Caco-2 (cell line): ENCODE measurements around the gene CBFA2T2. TPM values are rescaled to one million over a fixed set of nuclear protein-coding genes. Genes with fewer than 3 reads are reported as not detected.
A peak's percentile ranks its signal among the peaks of the same experiment; 100 is the strongest.

ENCODE experiments used
- BruUV-seq: library from RNA; stranded (reverse); fragments of 400-500 nt; replicated peaks from 2 replicates; lab custom pipeline; 2021; lab: Mats Ljungman, UMichigan
- CTCF ChIA-PET: fragments of 300-600 bp; sonication (Branson Sonifier 250); formaldehyde crosslinking; loops from one replicate; lab custom pipeline; 2022; ENCODE audit warnings: antibody characterized with exemption; lab: Charles Lee
- POLR2A ChIA-PET: fragments of 300-600 bp; sonication (Branson Sonifier 250); formaldehyde crosslinking; loops from one replicate; lab custom pipeline; 2022; ENCODE audit warnings: antibody characterized with exemption; lab: Charles Lee
- DNase-seq, 2 experiments: peaks; one replicate each; pipeline versions ENCODE4 v3.0.0 to v3.0.0-alpha.2; 2020 to 2022
- H3K27me3 ChIP-seq: replicated peaks from 2 replicates; pipeline ENCODE4 v1.6.0; 2011; ENCODE audit warnings: low read length; ENCODE audit not compliant: control insufficient read depth, insufficient read depth
- H3K36me3 ChIP-seq: 2 replicates; pipeline ENCODE4 v1.5.1; 2011; ENCODE audit warnings: low read length; ENCODE audit not compliant: control insufficient read depth, insufficient read depth
- H3K4me1 ChIP-seq: fragments of 250-450 bp; sonication (Bioruptor Pico); 2 replicates; pipeline ENCODE4 v1.5.1; 2020; ENCODE audit warnings: mild to moderate bottlenecking
- H3K4me3 ChIP-seq: 2 replicates; pipeline ENCODE4 v1.5.1; 2011; ENCODE audit warnings: low read depth, mild to moderate bottlenecking, control low read depth, low read length
- H3K9me3 ChIP-seq: fragments of 250-450 bp; sonication (Bioruptor Pico); 2 replicates; pipeline ENCODE4 v1.5.1; 2020; ENCODE audit warnings: mild to moderate bottlenecking, moderate library complexity
- H3K27ac Mint-ChIP-seq: one replicate; pipeline ENCODE4 v1.8.0; 2022; ENCODE audit warnings: mixed read lengths; ENCODE audit not compliant: unreplicated experiment
- H3K27me3 Mint-ChIP-seq: one replicate; pipeline ENCODE4 v1.8.0; 2022; ENCODE audit warnings: mixed read lengths; ENCODE audit not compliant: insufficient read depth, unreplicated experiment
- H3K36me3 Mint-ChIP-seq: one replicate; pipeline ENCODE4 v1.8.0; 2022; ENCODE audit warnings: mild to moderate bottlenecking, mixed read lengths; ENCODE audit not compliant: insufficient read depth, unreplicated experiment
- H3K4me1 Mint-ChIP-seq: one replicate; pipeline ENCODE4 v1.8.0; 2022; ENCODE audit warnings: low read depth, mixed read lengths; ENCODE audit not compliant: unreplicated experiment
- H3K4me3 Mint-ChIP-seq: one replicate; pipeline ENCODE4 v1.8.0; 2022; ENCODE audit warnings: mild to moderate bottlenecking, moderate library complexity, mixed read lengths; ENCODE audit not compliant: unreplicated experiment
- H3K9me3 Mint-ChIP-seq: one replicate; pipeline ENCODE4 v1.8.0; 2022; ENCODE audit warnings: mixed read lengths; ENCODE audit not compliant: unreplicated experiment
- CTCF ChIP-seq, 2 experiments: fragments of 200-600 bp in 1 of 2; IDR thresholded peaks; 1 replicate in 1 of 2; 2 replicates in 1 of 2; pipeline versions ENCODE4 v1.5.1 to v1.8.0; 2011 to 2022; ENCODE audit warnings: antibody characterized with exemption in 1 of 2, control low read depth in 1 of 2, inconsistent platforms in 1 of 2, low read depth in 1 of 2, low read length in 1 of 2, mild to moderate bottlenecking in 1 of 2, moderate library complexity in 1 of 2; ENCODE audit not compliant: insufficient read depth in 1 of 2, severe bottlenecking in 1 of 2, unreplicated experiment in 1 of 2
- intact Hi-C: fragments of 100-400 bp; cut with micrococcal nuclease; formaldehyde crosslinking; loops from one replicate; pipeline ENCODE4 v1.10.0; 2022; ENCODE audit not compliant: unreplicated experiment
- total RNA-seq: library from RNA; stranded (reverse); gene quantifications from 2 replicates; pipeline ENCODE4 v1.2.3, GENCODE V29; 2022

CBFA2T2 gene
- total RNA-seq, 1 experiment from 2014 or later = 30.6 TPM

- no peak for TF ChIP-seq CTCF (IDR thresholded peaks at IDR 0.05; ENCODE audit: insufficient read depth in 1 of 2, low read depth in 1 of 2, low read length in 1 of 2, severe bottlenecking in 1 of 2, unreplicated experiment in 1 of 2)
- no peaks in the 10 kb centered on the region for H3K9me3 ChIP-seq
- intact Hi-C loops = loop anchor here (2.0 to 5.0 kb wide), 3 partner anchors 21 to 304 kb away; partner anchors contain the start of genes ACTL10, CHMP4B and RALY
- Mint-ChIP-seq H3K4me3 (peak overlapping the region; percentile 27), H3K4me1 (peaks cover 48% of the 10 kb centered on the region), H3K36me3 (peaks cover 14% of the 10 kb centered on the region), H3K9me3 (no peaks in the 10 kb centered on the region), H3K27ac (peak overlapping the region; percentile 55), H3K27me3 (no peaks in the 10 kb centered on the region)
- peaks cover 46% of the 10 kb centered on the region for H3K4me1 ChIP-seq
- ChIA-PET POLR2A (interaction anchor here (0.6 to 1.1 kb wide), 2 partner anchors 14 to 32 kb away, joined by 3 to 4 read pairs (median 3); partner anchors contain the start of gene PXMP4), CTCF (interaction anchor here (0.7 to 3.2 kb wide), 4 partner anchors 21 to 44 kb away, joined by 4 to 21 read pairs (median 6); partner anchors contain the start of gene ACTL10)
- no TSS peak for BruUV-seq
- DNase-seq = no peak
- H3K36me3 ChIP-seq = no peaks in the 10 kb centered on the region
- no peaks in the 10 kb centered on the region for H3K27me3 ChIP-seq
- H3K4me3 ChIP-seq = no peak overlapping the region
These were observed 198.4 kb downstream of the CBFA2T2 start for GRCh38 chr20:33687993-33688937.

- Histone ChIP-seq H3K36me3 (no peaks in the 10 kb centered on the region), H3K9me3 (no peaks in the 10 kb centered on the region), H3K4me3 (no peak overlapping the region), H3K4me1 (peaks cover 46% of the 10 kb centered on the region), H3K27me3 (no peaks in the 10 kb centered on the region)
- Mint-ChIP-seq H3K4me3 (peak overlapping the region; percentile 27), H3K27ac (peak overlapping the region; percentile 55), H3K36me3 (peaks cover 12% of the 10 kb centered on the region), H3K27me3 (no peaks in the 10 kb centered on the region), H3K9me3 (no peaks in the 10 kb centered on the region), H3K4me1 (peaks cover 48% of the 10 kb centered on the region)
- intact Hi-C loops = loop anchor here (5.0 kb wide), 2 partner anchors 123 to 303 kb away; partner anchors contain the start of genes CHMP4B and RALY
- peak; percentile 87 to 89 for DNase-seq
- TF ChIP-seq CTCF (IDR thresholded peaks at IDR 0.05; ENCODE audit: insufficient read depth in 1 of 2, low read depth in 1 of 2, low read length in 1 of 2, severe bottlenecking in 1 of 2, unreplicated experiment in 1 of 2) = no peak
- BruUV-seq = no TSS peak
- ChIA-PET POLR2A (interaction anchor here (0.6 to 1.1 kb wide), 2 partner anchors 15 to 31 kb away, joined by 3 to 4 read pairs; partner anchors contain the start of gene PXMP4), CTCF (interaction anchor here (0.5 to 3.2 kb wide), 5 partner anchors 22 to 245 kb away, joined by 3 to 21 read pairs (median 4); partner anchors contain the start of gene ACTL10)
These were observed 199.1 kb downstream of the CBFA2T2 start for GRCh38 chr20:33688938-33689424.

- H3K9me3 Mint-ChIP-seq = no peaks in the 10 kb centered on the region
- ChIA-PET POLR2A (interaction anchor here (1.0 to 1.1 kb wide), 2 partner anchors 31 kb away, joined by 4 to 7 read pairs; partner anchors contain the start of gene PXMP4), CTCF (interaction anchor here (0.5 to 3.2 kb wide), 5 partner anchors 22 to 245 kb away, joined by 3 to 21 read pairs (median 3); partner anchors contain the start of genes ACTL10 and ZNF341)
- Histone ChIP-seq H3K27me3 (no peaks in the 10 kb centered on the region), H3K4me1 (peaks cover 48% of the 10 kb centered on the region), H3K9me3 (no peaks in the 10 kb centered on the region), H3K4me3 (no peak overlapping the region), H3K36me3 (no peaks in the 10 kb centered on the region)
- peaks cover 12% of the 10 kb centered on the region for H3K36me3 Mint-ChIP-seq
- peak overlapping the region; percentile 55 for H3K27ac Mint-ChIP-seq
- no peak for DNase-seq
- H3K4me3 Mint-ChIP-seq = no peak overlapping the region
- no peaks in the 10 kb centered on the region for H3K27me3 Mint-ChIP-seq
- TF ChIP-seq CTCF (IDR thresholded peaks at IDR 0.05; ENCODE audit: insufficient read depth in 1 of 2, low read depth in 1 of 2, low read length in 1 of 2, severe bottlenecking in 1 of 2, unreplicated experiment in 1 of 2) = no peak
- H3K4me1 Mint-ChIP-seq = peaks cover 53% of the 10 kb centered on the region
- intact Hi-C loops = loop anchor here (5.0 kb wide), 2 partner anchors 123 to 303 kb away; partner anchors contain the start of genes CHMP4B and RALY
- no TSS peak for BruUV-seq
These were observed 199.6 kb downstream of the CBFA2T2 start for GRCh38 chr20:33689493-33689892.
